ENCODE results near the gene SVIL.

Gene SVIL

GRCh38 chr10:29455095-29455494 is 179.7 kb downstream of the SVIL start:
- Histone ChIP-seq H2AFZ (ENCODE audit: insufficient read depth, low read length, poor library complexity) (no peak overlapping the region), H4K91ac (ENCODE audit: low read depth, low read length) (no peak overlapping the region), H3K18ac (ENCODE audit: low read length) (no peak overlapping the region), H3K23ac (ENCODE audit: low read length) (no peak overlapping the region), H2AK5ac (ENCODE audit: low read length) (no peak overlapping the region), H2BK12ac (ENCODE audit: low read length) (no peak overlapping the region), H3K27me3 (ENCODE audit: insufficient read depth, low read length) (no peaks in the 10 kb centered on the region), H4K12ac (ENCODE audit: low read depth, low read length) (no peak overlapping the region), H3K79me1 (ENCODE audit: low read length) (no peaks in the 10 kb centered on the region), H2BK5ac (ENCODE audit: low read depth, low read length, poor library complexity) (no peak overlapping the region), H3K14ac (ENCODE audit: low read length) (no peak overlapping the region), H3K27ac (ENCODE audit: low read depth, low read length) (no peak overlapping the region), H3K79me2 (ENCODE audit: control insufficient read depth, insufficient read depth, low read length, poor library complexity) (no peaks in the 10 kb centered on the region), H3K4me1 (ENCODE audit: control insufficient read depth in 1 of 2, insufficient read depth in 2 of 2, low read length in 2 of 2) (no peaks in the 10 kb centered on the region), H3K9ac (ENCODE audit: low read length) (no peak overlapping the region), H4K8ac (ENCODE audit: low read depth, low read length) (no peak overlapping the region), H3K4me3 (ENCODE audit: low read depth, low read length) (no peak overlapping the region), H3K9me3 (ENCODE audit: insufficient read depth, low read depth, low read length) (no peaks in the 10 kb centered on the region), H3K4me2 (ENCODE audit: low read length) (no peak overlapping the region), H2BK120ac (ENCODE audit: insufficient read depth, low read length, poor library complexity) (no peak overlapping the region), H3K4ac (ENCODE audit: low read depth, low read length) (no peak overlapping the region), H3K36me3 (ENCODE audit: control insufficient read depth in 1 of 2, insufficient read depth in 2 of 2, low read length in 2 of 2) (peaks cover 12 to 13% of the 10 kb centered on the region in 2 experiments)
- no CpG with 5 or more reads among the region's 7 CpGs for WGBS (ENCODE audit: extremely low coverage, insufficient coverage, insufficient read length)
- DNase-seq, result no peak

- no CpG with 5 or more reads among the region's 4 CpGs for WGBS (ENCODE audit: extremely low coverage, insufficient coverage, insufficient read length)
- H4K91ac ChIP-seq (ENCODE audit: low read depth, low read length), result no peak overlapping the region
- H3K27ac ChIP-seq (ENCODE audit: low read depth, low read length), result no peak overlapping the region
Measured at GRCh38 chr10:29454250-29454649, 180.5 kb downstream of the SVIL start.

DNA sequence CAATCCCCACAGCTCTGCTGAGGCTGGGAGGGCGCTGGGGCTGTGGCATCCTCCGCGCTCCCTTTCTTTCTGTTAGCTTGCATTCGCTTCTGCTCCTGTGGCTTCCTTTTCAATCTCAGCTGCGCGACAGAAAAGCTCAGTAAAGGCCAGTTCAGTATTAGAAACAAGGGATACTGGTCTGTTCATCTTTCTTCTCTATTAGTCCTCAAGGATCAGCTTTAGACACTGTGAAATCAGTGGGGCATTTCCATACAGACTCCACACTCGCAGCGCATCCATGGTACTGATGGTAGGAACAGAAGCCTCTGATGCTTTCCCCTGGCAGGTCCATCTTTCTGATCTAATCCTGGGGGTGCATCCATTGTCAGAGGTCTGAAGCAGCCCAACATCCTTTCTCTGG is 182.2 kb downstream of the SVIL start:
- no peak overlapping the region for H2BK120ac ChIP-seq (ENCODE audit: insufficient read depth, low read length, poor library complexity)
- no peaks in the 10 kb centered on the region for H3K9me3 ChIP-seq (ENCODE audit: insufficient read depth, low read depth, low read length)
- no peaks in the 10 kb centered on the region for H3K4me1 ChIP-seq (ENCODE audit: control insufficient read depth in 1 of 2, insufficient read depth in 2 of 2, low read length in 2 of 2)
- H4K91ac ChIP-seq (ENCODE audit: low read depth, low read length), result no peak overlapping the region
- no CpG with 5 or more reads among the region's 8 CpGs for WGBS (ENCODE audit: extremely low coverage, insufficient coverage, insufficient read length)
- H3K36me3 ChIP-seq (ENCODE audit: control insufficient read depth in 1 of 2, insufficient read depth in 2 of 2, low read length in 2 of 2), result peaks cover 0 to 2% of the 10 kb centered on the region in 2 experiments
- H3K14ac ChIP-seq (ENCODE audit: low read length), result no peak overlapping the region
- H3K27me3 ChIP-seq (ENCODE audit: insufficient read depth, low read length), result no peaks in the 10 kb centered on the region
- H3K4ac ChIP-seq (ENCODE audit: low read depth, low read length), result no peak overlapping the region
- no peak overlapping the region for H3K4me2 ChIP-seq (ENCODE audit: low read length)
- H4K12ac ChIP-seq (ENCODE audit: low read depth, low read length), result no peak overlapping the region
- H3K27ac ChIP-seq (ENCODE audit: low read depth, low read length), result no peak overlapping the region
- no peak overlapping the region for H4K8ac ChIP-seq (ENCODE audit: low read depth, low read length)
- no peak overlapping the region for H3K18ac ChIP-seq (ENCODE audit: low read length)
- H2AFZ ChIP-seq (ENCODE audit: insufficient read depth, low read length, poor library complexity), result no peak overlapping the region
- no peak overlapping the region for H2BK12ac ChIP-seq (ENCODE audit: low read length)
- no peaks in the 10 kb centered on the region for H3K79me2 ChIP-seq (ENCODE audit: control insufficient read depth, insufficient read depth, low read length, poor library complexity)
- H2BK5ac ChIP-seq (ENCODE audit: low read depth, low read length, poor library complexity), result no peak overlapping the region
- no peak overlapping the region for H3K23ac ChIP-seq (ENCODE audit: low read length)
- DNase-seq, result no peak
- H2AK5ac ChIP-seq (ENCODE audit: low read length), result no peak overlapping the region
- H3K79me1 ChIP-seq (ENCODE audit: low read length), result no peaks in the 10 kb centered on the region
- H3K4me3 ChIP-seq (ENCODE audit: low read depth, low read length), result no peak overlapping the region
- no peak overlapping the region for H3K9ac ChIP-seq (ENCODE audit: low read length)

More at GRCh38 chr10:29454250-29454649, 180.5 kb downstream of the SVIL start:
- H3K23ac ChIP-seq (ENCODE audit: low read length), result no peak overlapping the region
- no peak overlapping the region for H4K12ac ChIP-seq (ENCODE audit: low read depth, low read length)
- no peaks in the 10 kb centered on the region for H3K27me3 ChIP-seq (ENCODE audit: insufficient read depth, low read length)
- H3K79me2 ChIP-seq (ENCODE audit: control insufficient read depth, insufficient read depth, low read length, poor library complexity), result no peaks in the 10 kb centered on the region
- no peak overlapping the region for H4K8ac ChIP-seq (ENCODE audit: low read depth, low read length)
- H3K18ac ChIP-seq (ENCODE audit: low read length), result no peak overlapping the region
- no peak overlapping the region for H3K14ac ChIP-seq (ENCODE audit: low read length)
- H2AK5ac ChIP-seq (ENCODE audit: low read length), result no peak overlapping the region
- H3K79me1 ChIP-seq (ENCODE audit: low read length), result no peaks in the 10 kb centered on the region
- H3K4ac ChIP-seq (ENCODE audit: low read depth, low read length), result no peak overlapping the region
- DNase-seq, result no peak
- no peaks in the 10 kb centered on the region for H3K4me1 ChIP-seq (ENCODE audit: control insufficient read depth in 1 of 2, insufficient read depth in 2 of 2, low read length in 2 of 2)
- no peak overlapping the region for H3K4me2 ChIP-seq (ENCODE audit: low read length)
- no peak overlapping the region for H2BK120ac ChIP-seq (ENCODE audit: insufficient read depth, low read length, poor library complexity)
- no peak overlapping the region for H2BK5ac ChIP-seq (ENCODE audit: low read depth, low read length, poor library complexity)
- H3K36me3 ChIP-seq (ENCODE audit: control insufficient read depth in 1 of 2, insufficient read depth in 2 of 2, low read length in 2 of 2), result peaks cover 7 to 8% of the 10 kb centered on the region in 2 experiments
- H2BK12ac ChIP-seq (ENCODE audit: low read length), result no peak overlapping the region
- H2AFZ ChIP-seq (ENCODE audit: insufficient read depth, low read length, poor library complexity), result no peak overlapping the region
- no peak overlapping the region for H3K4me3 ChIP-seq (ENCODE audit: low read depth, low read length)
- H3K9me3 ChIP-seq (ENCODE audit: insufficient read depth, low read depth, low read length), result no peaks in the 10 kb centered on the region
- no peak overlapping the region for H3K9ac ChIP-seq (ENCODE audit: low read length)

DNA sequence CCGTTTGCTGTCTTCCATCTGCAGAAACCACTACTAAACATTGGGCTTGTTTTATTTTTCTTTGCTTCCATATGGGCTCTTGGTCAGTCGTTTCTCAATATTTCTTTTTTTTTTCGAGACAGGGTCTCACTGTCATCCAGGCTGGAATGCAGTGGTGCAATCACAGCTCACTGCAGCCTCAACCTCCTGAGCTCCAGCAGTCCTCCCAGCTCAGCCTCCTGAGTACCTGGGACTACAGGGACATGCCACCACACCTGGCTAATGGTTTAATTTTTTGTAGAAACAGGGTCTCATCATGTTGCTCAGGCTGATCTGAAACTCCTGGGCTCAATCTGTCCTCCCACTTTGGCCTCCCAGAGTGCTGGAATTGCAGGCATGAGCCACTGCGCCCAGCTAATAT is 182.8 kb downstream of the SVIL start:
- H3K14ac ChIP-seq (ENCODE audit: low read length), result no peak overlapping the region
- H2BK5ac ChIP-seq (ENCODE audit: low read depth, low read length, poor library complexity), result no peak overlapping the region
- H2AFZ ChIP-seq (ENCODE audit: insufficient read depth, low read length, poor library complexity), result no peak overlapping the region
- no peak overlapping the region for H2BK120ac ChIP-seq (ENCODE audit: insufficient read depth, low read length, poor library complexity)
- no peak overlapping the region for H3K18ac ChIP-seq (ENCODE audit: low read length)
- no peaks in the 10 kb centered on the region for H3K79me1 ChIP-seq (ENCODE audit: low read length)
- H3K36me3 ChIP-seq (ENCODE audit: control insufficient read depth in 1 of 2, insufficient read depth in 2 of 2, low read length in 2 of 2), result peaks cover 0 to 2% of the 10 kb centered on the region in 2 experiments
- H3K9ac ChIP-seq (ENCODE audit: low read length), result no peak overlapping the region
- H3K27me3 ChIP-seq (ENCODE audit: insufficient read depth, low read length), result no peaks in the 10 kb centered on the region
- no peaks in the 10 kb centered on the region for H3K4me1 ChIP-seq (ENCODE audit: control insufficient read depth in 1 of 2, insufficient read depth in 2 of 2, low read length in 2 of 2)
- no peak overlapping the region for H3K4me2 ChIP-seq (ENCODE audit: low read length)
- no peak overlapping the region for H4K8ac ChIP-seq (ENCODE audit: low read depth, low read length)
- no peak for DNase-seq
- H3K4ac ChIP-seq (ENCODE audit: low read depth, low read length), result no peak overlapping the region
- H3K23ac ChIP-seq (ENCODE audit: low read length), result no peak overlapping the region
- H3K27ac ChIP-seq (ENCODE audit: low read depth, low read length), result no peak overlapping the region
- H3K4me3 ChIP-seq (ENCODE audit: low read depth, low read length), result no peak overlapping the region
- no peak overlapping the region for H2AK5ac ChIP-seq (ENCODE audit: low read length)
- no CpG with 5 or more reads among the region's 4 CpGs for WGBS (ENCODE audit: extremely low coverage, insufficient coverage, insufficient read length)
- H2BK12ac ChIP-seq (ENCODE audit: low read length), result no peak overlapping the region
- H4K91ac ChIP-seq (ENCODE audit: low read depth, low read length), result no peak overlapping the region
- no peaks in the 10 kb centered on the region for H3K9me3 ChIP-seq (ENCODE audit: insufficient read depth, low read depth, low read length)
- no peaks in the 10 kb centered on the region for H3K79me2 ChIP-seq (ENCODE audit: control insufficient read depth, insufficient read depth, low read length, poor library complexity)
- no peak overlapping the region for H4K12ac ChIP-seq (ENCODE audit: low read depth, low read length)

Measured in trophoblast cell (in vitro differentiated cells and primary cell).